ENCODE measurements around the gene ACKR2.

The ACKR2 gene

DNA sequence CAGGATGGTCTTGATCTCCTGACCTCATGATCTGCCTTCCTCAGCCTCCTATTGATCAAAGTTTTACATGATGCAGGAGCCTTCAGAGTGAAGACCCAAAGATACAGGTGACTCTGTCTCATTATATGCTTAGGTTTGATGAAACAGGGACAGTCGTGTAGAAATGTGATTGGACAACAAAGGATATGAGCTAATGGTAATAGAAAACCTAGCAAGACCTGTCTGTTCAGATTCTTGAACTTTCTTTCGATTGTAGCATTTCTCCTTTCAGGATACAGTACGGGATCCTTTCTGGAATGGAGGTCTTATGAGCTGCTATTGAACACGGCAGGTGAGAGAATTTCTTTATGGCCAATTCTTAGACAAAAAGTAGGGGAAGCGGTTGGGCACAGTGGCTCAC lies at the start of gene ACKR2:
TSS of gene ACKR2 (plus strand) at position 244 of the 400 bp plus-strand sequence. CDS start 55,058 bp downstream, outside the sequence.
- DNase-seq, result no peak

GRCh38 chr3:42762046-42762724 lies 47.1 kb upstream of the ACKR2 start:
- DNase-seq, result no peak

GRCh38 chr3:42763021-42763420 lies 46.2 kb upstream of the ACKR2 start:
- DNase-seq, result peak; percentile 48

GRCh38 chr3:42764115-42764514 lies 45.1 kb upstream of the ACKR2 start:
- no peak for DNase-seq

DNA sequence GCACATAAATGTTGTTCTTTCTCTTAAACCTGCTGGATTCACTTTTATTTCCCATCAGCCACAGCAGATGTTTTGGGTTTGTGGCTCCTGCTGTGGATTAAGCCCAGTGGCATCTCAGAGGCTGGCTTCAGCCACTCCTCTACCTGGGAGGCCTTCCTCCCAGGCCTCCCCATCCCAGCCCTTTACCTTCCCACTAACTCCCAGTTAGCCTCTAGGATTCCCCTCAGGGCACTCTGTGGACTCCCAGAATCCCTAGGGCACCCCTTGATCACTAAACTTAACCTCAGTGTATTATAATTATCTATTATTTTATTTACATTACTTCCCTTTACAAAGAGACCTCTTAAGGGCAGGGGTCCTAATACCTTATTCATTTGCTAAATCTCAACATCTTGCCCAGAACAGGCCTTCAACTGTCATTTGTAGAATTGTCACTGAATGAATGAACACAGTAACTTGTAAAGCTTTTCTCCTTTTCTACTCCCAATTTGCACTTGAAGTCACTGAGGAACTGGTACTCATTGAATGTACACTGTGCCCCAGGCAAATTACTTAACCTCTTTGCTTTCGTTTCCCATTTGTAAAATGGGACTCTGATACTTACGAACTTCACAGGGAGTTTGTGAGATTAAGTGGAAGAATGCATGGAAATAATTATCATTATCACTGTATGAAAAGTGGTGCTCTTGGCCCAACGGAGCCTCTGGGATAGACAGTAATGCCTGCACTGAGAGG lies 44.5 kb upstream of the ACKR2 start:
- DNase-seq, result no peak

DNA sequence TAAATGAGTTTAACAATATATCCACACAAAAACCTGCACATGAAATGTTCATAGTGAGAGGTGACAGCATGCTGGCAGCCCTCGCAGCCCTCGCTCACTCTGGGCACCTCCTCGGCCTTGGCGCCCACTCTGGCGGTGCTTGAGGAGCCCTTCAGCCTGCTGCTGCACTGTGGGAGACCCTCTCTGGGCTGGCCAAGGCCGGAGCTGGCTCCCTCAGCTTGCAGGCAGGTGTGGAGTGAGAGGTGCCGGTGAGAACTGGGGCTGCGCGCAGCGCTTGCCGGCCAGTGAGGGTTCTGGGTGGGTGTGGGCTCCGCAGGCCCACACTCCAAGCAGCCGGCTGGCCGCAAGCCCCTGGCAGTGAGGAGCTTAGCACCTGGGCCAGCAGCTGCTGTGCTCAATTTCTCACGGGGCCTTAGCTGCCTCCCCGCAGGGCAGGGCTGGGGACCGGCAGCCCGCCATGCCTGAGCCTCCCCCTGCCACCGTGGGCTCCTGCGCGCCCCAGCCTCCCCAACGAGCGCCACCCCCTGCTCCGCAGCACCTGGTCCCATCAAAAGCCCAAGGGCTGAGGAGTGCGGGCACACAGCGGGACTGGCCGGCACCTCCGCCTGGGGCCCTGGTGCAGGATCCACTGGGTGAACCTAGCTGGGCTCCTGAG lies 39.6 kb upstream of the ACKR2 start:
- DNase-seq, result no peak

DNA sequence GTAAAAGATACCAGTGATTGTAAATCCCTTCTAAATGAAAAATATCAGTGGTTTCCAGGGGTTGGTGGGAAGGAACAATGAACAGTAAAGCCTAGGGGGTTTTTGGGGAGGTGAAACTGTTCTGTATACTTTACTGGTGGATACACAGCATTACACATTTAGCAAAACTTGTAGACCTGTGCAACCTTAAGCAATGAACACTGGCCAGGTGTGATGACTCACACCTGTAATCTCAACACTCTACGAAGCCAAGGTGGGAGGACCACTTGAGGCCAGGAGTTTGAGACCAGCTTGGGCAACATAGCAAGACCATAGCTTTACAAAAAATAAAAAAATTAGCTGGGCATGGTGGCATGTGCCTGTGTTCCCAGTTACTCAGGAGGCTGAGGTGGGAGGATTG lies 38.0 kb upstream of the ACKR2 start:
- no peak for DNase-seq

GRCh38 chr3:42772670-42773408 lies 36.4 kb upstream of the ACKR2 start, which contains the start of gene CCDC13:
Gene CCDC13 (minus strand): TSS chr3:42773253. CDS start chr3:42758345, 14,908 bp downstream.
- DNase-seq, result no peak

- DNase-seq, result no peak
These were observed 35.9 kb upstream of the ACKR2 start for GRCh38 chr3:42773409-42773751.

DNA sequence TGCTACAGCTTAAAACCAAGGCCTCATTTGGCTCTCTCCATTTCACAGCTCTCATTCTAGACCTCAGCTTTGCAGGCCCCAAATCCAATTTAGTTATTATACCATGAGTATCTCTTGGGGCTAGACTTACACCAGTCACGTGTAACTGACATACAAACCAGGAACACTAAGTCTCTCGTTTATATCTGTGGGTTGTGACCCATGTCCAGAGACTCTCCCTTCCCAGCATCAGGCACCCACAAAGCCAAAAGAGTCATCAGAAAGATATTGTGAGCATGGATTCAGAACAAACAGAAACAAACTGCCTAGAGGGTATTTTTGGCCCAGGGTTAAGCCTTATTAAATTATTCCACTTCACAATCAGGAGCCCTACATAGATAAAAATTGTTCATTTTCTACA lies 30.6 kb upstream of the ACKR2 start:
- DNase-seq, result no peak

DNA sequence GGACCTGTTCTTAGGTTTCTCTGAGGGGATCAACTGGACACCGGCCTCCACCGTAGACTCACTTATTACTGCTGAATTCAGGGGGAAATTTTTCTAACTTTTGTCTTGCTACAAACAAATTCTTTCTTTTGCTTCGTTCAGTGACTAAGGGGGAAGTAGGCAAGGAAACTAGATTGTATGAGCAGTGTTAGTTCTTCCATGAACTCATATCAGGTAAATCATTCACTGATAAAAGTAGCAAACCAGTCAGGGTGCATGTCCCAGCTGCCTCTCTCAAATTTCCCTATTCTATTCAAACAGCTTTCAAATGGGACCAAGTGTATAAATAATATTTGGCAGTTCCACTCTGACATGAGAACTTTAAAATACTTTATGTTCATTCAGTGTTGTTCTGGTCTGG lies 28.8 kb upstream of the ACKR2 start:
- no peak for DNase-seq

- DNase-seq, result peak; percentile 51
These were observed 28.1 kb upstream of the ACKR2 start for GRCh38 chr3:42780892-42781700.

- no peak for DNase-seq
These were observed 23.0 kb upstream of the ACKR2 start for GRCh38 chr3:42786212-42786611.

DNA sequence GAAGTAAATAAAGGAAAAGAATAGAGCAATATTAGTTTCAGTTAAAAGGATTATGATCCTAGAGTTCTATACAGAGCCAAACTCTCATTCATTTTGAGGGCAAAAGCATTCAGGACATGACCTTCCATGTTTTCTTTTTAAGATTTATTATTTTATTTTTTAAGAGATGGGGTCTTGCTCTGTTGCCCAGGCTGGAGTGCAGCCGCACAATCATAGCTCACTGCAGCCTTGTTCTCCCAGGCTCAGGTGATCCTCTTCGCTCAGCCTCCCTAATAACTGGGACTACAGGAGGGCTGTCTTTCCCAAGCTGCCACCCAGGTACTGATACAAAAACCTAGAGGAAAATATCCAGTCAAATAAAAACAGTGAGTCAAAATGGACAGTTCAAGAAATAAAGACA lies 22.6 kb upstream of the ACKR2 start:
- DNase-seq, result no peak

GRCh38 chr3:42790714-42791229 lies 18.5 kb upstream of the ACKR2 start:
- no peak for DNase-seq

- DNase-seq, result no peak
These were observed 13.5 kb upstream of the ACKR2 start for GRCh38 chr3:42795621-42796181.

DNA sequence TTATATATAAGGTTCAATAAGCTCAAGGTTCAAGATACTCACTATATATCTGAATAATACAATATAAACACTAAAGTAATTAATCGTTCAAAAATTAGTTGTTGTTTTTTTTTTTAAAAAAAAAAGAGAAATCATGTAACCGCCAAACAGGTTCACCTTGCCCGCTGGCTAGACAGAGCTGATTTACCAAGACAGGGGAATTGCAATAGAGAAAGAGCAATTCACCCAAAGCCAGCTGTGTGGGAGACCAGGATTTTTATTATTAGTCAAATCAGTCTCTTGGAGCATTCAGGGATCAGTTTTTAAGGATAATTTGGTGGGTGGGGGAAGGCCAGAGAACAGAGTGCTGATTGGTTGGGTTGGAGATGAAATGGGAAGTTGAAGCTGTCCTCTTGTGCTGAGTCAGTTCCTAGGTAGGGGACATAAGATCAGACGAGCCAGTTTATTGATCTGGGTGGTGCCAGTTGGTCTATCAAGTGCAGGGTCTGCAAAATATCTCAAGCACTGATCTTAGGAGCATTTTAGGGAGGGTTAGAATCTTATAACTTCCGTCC lies 12.8 kb upstream of the ACKR2 start:
- no peak for DNase-seq

- no peak for DNase-seq
These were observed 9.9 kb upstream of the ACKR2 start for GRCh38 chr3:42799376-42799775.

- DNase-seq, result no peak
These were observed 9.0 kb upstream of the ACKR2 start for GRCh38 chr3:42800251-42800650.

GRCh38 chr3:42801048-42801620 lies 8.1 kb upstream of the ACKR2 start:
- no peak for DNase-seq

- DNase-seq, result no peak
These were observed 7.5 kb upstream of the ACKR2 start for GRCh38 chr3:42801784-42802183.
